KMS-11 (cell line): ENCODE results near the gene DIP2C.

Experiments
- H2AFZ ChIP-seq: fragments of 200-600 bp; sonication (generic); 2 replicates; pipeline ENCODE4 v1.6.1; 2016; ENCODE audit warnings: antibody characterized with exemption, mixed run types, low read depth
- H3K27ac ChIP-seq: fragments of 200-600 bp; sonication (generic); 2 replicates; pipeline ENCODE4 v1.6.1; 2016; ENCODE audit warnings: mild to moderate bottlenecking, mixed run types
- H3K27me3 ChIP-seq: fragments of 200-600 bp; sonication (generic); 2 replicates; pipeline ENCODE4 v1.6.1; 2017; ENCODE audit warnings: mild to moderate bottlenecking, low read depth, mixed run types, moderate library complexity; ENCODE audit not compliant: insufficient read depth
- H3K36me3 ChIP-seq: fragments of 200-600 bp; sonication (generic); 2 replicates; pipeline ENCODE4 v1.6.1; 2017; ENCODE audit warnings: mild to moderate bottlenecking, mixed run types; ENCODE audit not compliant: insufficient read depth
- H3K4me1 ChIP-seq: fragments of 200-600 bp; sonication (generic); 2 replicates; pipeline ENCODE4 v1.6.1; 2016; ENCODE audit warnings: mild to moderate bottlenecking, low read depth, mixed run types; ENCODE audit not compliant: poor library complexity, severe bottlenecking
- H3K4me2 ChIP-seq: fragments of 200-600 bp; sonication (generic); 2 replicates; pipeline ENCODE4 v1.7.0; 2016; ENCODE audit warnings: mild to moderate bottlenecking, mixed run types
- H3K4me3 ChIP-seq: fragments of 200-600 bp; sonication (generic); IDR thresholded peaks from 2 replicates; pipeline ENCODE4 v1.6.1; 2017; ENCODE audit warnings: low read depth, low read length, mixed read lengths; ENCODE audit not compliant: insufficient read depth
- H3K79me2 ChIP-seq: fragments of 200-600 bp; sonication (generic); 2 replicates; pipeline ENCODE4 v1.6.1; 2016; ENCODE audit warnings: low read depth, mixed run types; ENCODE audit not compliant: insufficient read depth
- H3K9ac ChIP-seq: fragments of 200-600 bp; sonication (generic); 2 replicates; pipeline ENCODE4 v1.6.1; 2016; ENCODE audit warnings: mild to moderate bottlenecking, mixed run types
- H4K20me1 ChIP-seq: fragments of 200-600 bp; sonication (generic); 2 replicates; pipeline ENCODE4 v1.6.1; 2016; ENCODE audit warnings: mild to moderate bottlenecking, mixed run types; ENCODE audit not compliant: insufficient read depth
- CTCF ChIP-seq: fragments of 200-600 bp; sonication (generic); conservative IDR thresholded peaks from 2 replicates; pipeline ENCODE4 v1.6.1; 2017; ENCODE audit warnings: low read depth, mild to moderate bottlenecking, antibody characterized with exemption, low read length, moderate library complexity, mixed read lengths

Gene DIP2C

GRCh38 chr10:373526-374309 is 315.8 kb downstream of the DIP2C start:
- TF ChIP-seq CTCF, result no peak
- no peaks in the 10 kb centered on the region for H3K79me2 ChIP-seq
- no peak overlapping the region for H2AFZ ChIP-seq
- no peak overlapping the region for H3K27ac ChIP-seq
- no peak overlapping the region for H3K4me2 ChIP-seq
- no peaks in the 10 kb centered on the region for H3K27me3 ChIP-seq
- H3K4me3 ChIP-seq, result no peak overlapping the region
- H3K36me3 ChIP-seq, result peaks cover 10% of the 10 kb centered on the region; the same call in 1 of the 2 replicates
- H3K4me1 ChIP-seq, result no peaks in the 10 kb centered on the region
- H4K20me1 ChIP-seq, result no peaks in the 10 kb centered on the region
- H3K9ac ChIP-seq, result no peak overlapping the region

DNA sequence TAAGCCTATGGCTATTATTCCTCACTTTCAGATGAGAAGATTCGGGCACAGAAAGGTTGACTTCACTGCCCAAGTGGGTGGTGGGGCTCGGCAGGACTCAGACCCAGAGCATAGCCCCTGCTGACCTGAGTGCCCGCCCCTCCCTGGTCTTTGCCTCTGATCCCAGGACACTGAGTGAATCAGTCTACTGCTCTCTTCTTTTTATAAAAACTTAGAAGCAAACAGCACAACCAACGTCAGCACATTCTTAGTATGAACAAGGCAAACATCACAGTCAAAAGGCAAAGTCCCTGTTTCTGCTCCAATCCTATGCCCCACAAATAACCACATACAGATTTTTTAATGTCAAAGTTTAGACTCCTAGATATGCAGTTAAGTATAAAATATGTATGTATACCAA is 316.5 kb downstream of the DIP2C start:
- Histone ChIP-seq H3K4me1 (no peaks in the 10 kb centered on the region), H3K36me3 (peaks cover 11% of the 10 kb centered on the region; the same call in 1 of the 2 replicates), H3K79me2 (no peaks in the 10 kb centered on the region), H4K20me1 (no peaks in the 10 kb centered on the region), H2AFZ (no peak overlapping the region), H3K27ac (no peak overlapping the region), H3K4me3 (no peak overlapping the region), H3K27me3 (no peaks in the 10 kb centered on the region), H3K4me2 (no peak overlapping the region), H3K9ac (no peak overlapping the region)
- TF ChIP-seq CTCF, result no peak

DNA sequence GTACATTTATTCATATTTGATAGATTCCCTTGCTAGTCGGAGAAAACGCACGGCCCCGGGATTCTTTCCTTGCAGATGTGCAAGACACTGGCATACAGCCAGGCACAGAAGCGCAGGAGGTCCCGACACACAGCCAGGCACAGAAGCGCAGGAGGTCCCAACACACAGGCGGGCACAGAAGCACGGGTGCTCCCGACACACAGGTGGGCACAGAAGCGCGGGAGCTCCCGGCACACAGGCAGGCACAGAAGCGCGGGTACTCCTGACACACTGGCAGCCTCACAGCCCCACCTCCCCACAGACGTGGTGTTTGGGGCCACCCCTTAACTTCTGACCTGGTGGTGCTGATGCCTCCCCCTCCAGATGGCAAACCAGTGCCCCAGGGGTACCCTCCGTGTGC is 316.9 kb downstream of the DIP2C start:
- TF ChIP-seq CTCF, result no peak
- no peak overlapping the region for H3K9ac ChIP-seq
- no peak overlapping the region for H2AFZ ChIP-seq
- H3K4me3 ChIP-seq, result no peak overlapping the region
- H3K27ac ChIP-seq, result no peak overlapping the region
- H3K4me1 ChIP-seq, result no peaks in the 10 kb centered on the region
- H4K20me1 ChIP-seq, result no peaks in the 10 kb centered on the region
- no peaks in the 10 kb centered on the region for H3K27me3 ChIP-seq
- H3K36me3 ChIP-seq, result peaks cover 11% of the 10 kb centered on the region; the same call in 1 of the 2 replicates
- no peak overlapping the region for H3K4me2 ChIP-seq
- no peaks in the 10 kb centered on the region for H3K79me2 ChIP-seq

DNA sequence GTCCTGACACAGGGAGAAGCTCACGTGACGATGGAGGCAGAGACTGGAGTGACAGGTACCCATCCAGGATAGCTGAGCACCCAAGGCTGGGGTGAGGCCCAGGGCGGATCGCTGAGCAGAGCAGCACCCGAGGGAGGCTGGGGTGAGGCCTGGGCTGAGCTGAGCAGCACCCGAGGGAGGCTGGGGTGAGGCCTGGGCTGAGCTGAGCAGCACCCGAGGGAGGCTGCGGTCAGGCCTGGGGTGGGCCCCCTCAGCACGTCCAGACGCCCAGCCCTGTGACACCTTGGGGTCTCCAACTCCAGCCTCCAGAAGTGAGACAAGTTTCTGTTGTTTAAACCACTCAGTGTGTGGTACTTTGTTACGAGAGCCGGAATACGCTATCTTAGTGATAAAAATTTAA is 318.0 kb downstream of the DIP2C start:
- Histone ChIP-seq H3K27me3 (no peaks in the 10 kb centered on the region), H3K4me3 (no peak overlapping the region), H3K4me2 (no peak overlapping the region), H3K9ac (no peak overlapping the region), H4K20me1 (no peaks in the 10 kb centered on the region), H3K36me3 (peaks cover 12% of the 10 kb centered on the region; the same call in 1 of the 2 replicates), H3K79me2 (no peaks in the 10 kb centered on the region), H3K27ac (no peak overlapping the region), H3K4me1 (no peaks in the 10 kb centered on the region), H2AFZ (no peak overlapping the region)
- TF ChIP-seq CTCF, result no peak
